HepG2 (cell line): ENCODE measurements around the gene CSF1R. TPM values are rescaled to one million over a fixed set of nuclear protein-coding genes. Genes with fewer than 3 reads are reported as not detected.
A peak's percentile ranks its signal among the peaks of the same experiment; 100 is the strongest.

Experiments used
- HNRNPH1 ChIP-seq: fragments of 200-400 bp; formaldehyde crosslinking; optimal IDR thresholded peaks from 2 replicates; pipeline ENCODE3; 2017; ENCODE audit warnings: mild to moderate bottlenecking, low read depth, low read length
- JUND ChIP-seq: sonication (generic); formaldehyde crosslinking; IDR thresholded peaks from 2 replicates; pipeline ENCODE4 v1.8.0; 2022; ENCODE audit warnings: mild to moderate bottlenecking, missing genetic modification reagents
- KDM5B ChIP-seq: sonication (generic); formaldehyde crosslinking; IDR thresholded peaks from 2 replicates; pipeline ENCODE4 v1.4.0; 2020; ENCODE audit warnings: missing genetic modification reagents, mild to moderate bottlenecking, borderline replicate concordance
- RARG ChIP-seq: sonication (generic); formaldehyde crosslinking; IDR thresholded peaks from 2 replicates; pipeline ENCODE4 v1.4.0; 2020; ENCODE audit warnings: low read depth, mild to moderate bottlenecking, missing genetic modification reagents
- SKI ChIP-seq: fragments of 450-650 bp; IDR thresholded peaks from one replicate; pipeline ENCODE4 v1.6.1; 2018; ENCODE audit warnings: mild to moderate bottlenecking; ENCODE audit not compliant: partially characterized antibody
- SP140L ChIP-seq: sonication (generic); formaldehyde crosslinking; IDR thresholded peaks from 2 replicates; pipeline ENCODE4 v1.4.0; 2020; ENCODE audit warnings: missing genetic modification reagents, borderline replicate concordance
- ZIK1 ChIP-seq: sonication (generic); formaldehyde crosslinking; IDR thresholded peaks from 2 replicates; pipeline ENCODE4 v1.5.0; 2020; ENCODE audit warnings: mild to moderate bottlenecking, low read depth, missing genetic modification reagents, borderline replicate concordance
- ZKSCAN8 ChIP-seq: IDR thresholded peaks from 2 replicates; pipeline ENCODE4 v1.6.1; 2016; ENCODE audit warnings: borderline replicate concordance, missing genetic modification reagents, missing compliant biosample characterization
- ZNF333 ChIP-seq: sonication (generic); formaldehyde crosslinking; IDR thresholded peaks from 2 replicates; pipeline ENCODE4 v1.4.0; 2020; ENCODE audit warnings: mild to moderate bottlenecking, missing genetic modification reagents, borderline replicate concordance
- ZNF367 ChIP-seq: sonication (generic); formaldehyde crosslinking; IDR thresholded peaks from 2 replicates; pipeline ENCODE4 v1.4.0; 2020; ENCODE audit warnings: missing genetic modification reagents, borderline replicate concordance
- ZNF556 ChIP-seq: sonication (generic); formaldehyde crosslinking; IDR thresholded peaks from 2 replicates; pipeline ENCODE4 v1.4.0; 2020; ENCODE audit warnings: mild to moderate bottlenecking, missing genetic modification reagents, borderline replicate concordance
- ZNF644 ChIP-seq: IDR thresholded peaks from 2 replicates; pipeline ENCODE4 v1.6.1; 2016; ENCODE audit warnings: low read depth
- polyA plus RNA-seq, 8 experiments: library from polyadenylated mRNA; depleted of rRNA in 3 of 8; stranded (reverse) in 7 of 8; unstranded in 1 of 8; fragments of >200 nt; fragmentation: Illumina TruSeq in 4 of 8; extraction: Trizol in 4 of 8; gene quantifications; 2 replicates each; pipeline versions ENCODE4 v1.2.1 to v1.2.3, GENCODE V29; 2011 to 2016; ENCODE audit warnings: low read depth in 4 of 8, missing spikeins in 1 of 8, mixed read lengths in 1 of 8; ENCODE audit not compliant: insufficient read depth in 1 of 8
- total RNA-seq, 5 experiments: library from RNA; depleted of rRNA; stranded (reverse); fragments of >200 nt; fragmentation: Illumina TruSeq; extraction: Trizol; gene quantifications; 2 replicates each; pipeline ENCODE4 v1.2.3, GENCODE V29; 2016; ENCODE audit warnings: low read depth in 1 of 5
- TF ChIP-seq, protein P1 (sequence below): sonication (generic); formaldehyde crosslinking; IDR thresholded peaks from 2 replicates; pipeline ENCODE4 v1.4.0; 2020; ENCODE audit warnings: missing genetic modification reagents
- TF ChIP-seq, protein P2 (sequence below): sonication (generic); formaldehyde crosslinking; IDR thresholded peaks from 2 replicates; pipeline ENCODE4 v1.4.0; 2020; ENCODE audit warnings: missing genetic modification reagents, mild to moderate bottlenecking, borderline replicate concordance
- TF ChIP-seq, protein P3 (sequence below): sonication (generic); formaldehyde crosslinking; IDR thresholded peaks from 2 replicates; pipeline ENCODE4 v1.8.1; 2022; ENCODE audit warnings: mild to moderate bottlenecking, missing genetic modification reagents
- TF ChIP-seq, protein P4 (sequence below): sonication (generic); formaldehyde crosslinking; IDR thresholded peaks from 2 replicates; pipeline ENCODE4 v1.5.0; 2020; ENCODE audit warnings: missing genetic modification reagents
- TF ChIP-seq, protein P5 (sequence below): sonication (generic); formaldehyde crosslinking; conservative IDR thresholded peaks from 2 replicates; pipeline ENCODE4 v1.8.0; 2022; ENCODE audit warnings: mild to moderate bottlenecking, moderate library complexity, missing genetic modification reagents

Gene CSF1R
- total and polyA plus RNA-seq, 2 of the 13 experiments (the other 11 are each of a cell fraction or from before 2014, with no cell fraction given), result 0.01 TPM; not detected in 1

DNA sequence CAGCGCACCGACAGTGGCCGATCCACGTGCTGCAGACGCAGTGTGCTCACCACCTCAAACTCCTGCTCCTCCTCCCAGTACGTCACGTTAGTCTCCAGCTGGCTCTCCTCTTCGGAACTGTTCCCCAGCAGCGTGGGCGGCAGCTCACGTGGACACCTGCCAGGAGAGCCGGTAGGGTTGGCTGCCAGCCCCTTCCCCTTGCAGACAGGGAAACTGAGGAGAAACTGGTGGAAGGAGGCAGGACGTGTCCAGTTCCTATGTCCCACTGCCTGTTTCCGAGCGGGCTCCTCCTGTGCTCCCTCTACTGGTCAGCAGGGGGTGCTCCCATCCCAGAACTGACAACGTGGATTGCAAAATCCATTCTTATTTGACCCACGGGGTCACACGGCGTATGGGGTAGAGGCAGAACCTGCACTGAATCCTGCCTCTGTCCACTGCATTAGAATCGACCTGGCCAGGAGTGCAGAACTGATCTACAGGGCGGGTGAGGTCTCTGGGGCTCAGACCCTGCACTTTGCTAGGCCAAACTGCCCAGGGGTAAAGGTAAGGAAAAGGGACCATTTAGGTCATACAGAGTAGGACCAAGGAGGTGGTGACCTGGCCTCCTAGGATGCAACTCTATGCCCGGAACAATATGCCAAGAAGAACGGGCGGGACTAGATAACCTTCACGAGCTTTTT is 43.6 kb upstream of the CSF1R start (continued):
- TF ChIP-seq ZNF644 (no peak), SP140L (CRISPR knock-in tag) (0 out of 2 replicates have a peak, but pooled peaks have one; percentile 40), ZKSCAN8 (CRISPR knock-in tag) (0 out of 2 replicates have a peak, but pooled peaks have one; percentile 61), SKI (no peak), ZIK1 (no peak), HNRNPH1 (no peak), ZNF556 (peak; percentile 63; the same call in 1 of the 2 replicates), KDM5B (CRISPR knock-in tag) (peak; percentile 62; the same call in 1 of the 2 replicates), RARG (CRISPR knock-in tag) (no peak), ZNF333 (CRISPR knock-in tag) (no peak), ZNF367 (CRISPR knock-in tag) (no peak), JUND (no peak)
- TF ChIP-seq, protein P1, sequence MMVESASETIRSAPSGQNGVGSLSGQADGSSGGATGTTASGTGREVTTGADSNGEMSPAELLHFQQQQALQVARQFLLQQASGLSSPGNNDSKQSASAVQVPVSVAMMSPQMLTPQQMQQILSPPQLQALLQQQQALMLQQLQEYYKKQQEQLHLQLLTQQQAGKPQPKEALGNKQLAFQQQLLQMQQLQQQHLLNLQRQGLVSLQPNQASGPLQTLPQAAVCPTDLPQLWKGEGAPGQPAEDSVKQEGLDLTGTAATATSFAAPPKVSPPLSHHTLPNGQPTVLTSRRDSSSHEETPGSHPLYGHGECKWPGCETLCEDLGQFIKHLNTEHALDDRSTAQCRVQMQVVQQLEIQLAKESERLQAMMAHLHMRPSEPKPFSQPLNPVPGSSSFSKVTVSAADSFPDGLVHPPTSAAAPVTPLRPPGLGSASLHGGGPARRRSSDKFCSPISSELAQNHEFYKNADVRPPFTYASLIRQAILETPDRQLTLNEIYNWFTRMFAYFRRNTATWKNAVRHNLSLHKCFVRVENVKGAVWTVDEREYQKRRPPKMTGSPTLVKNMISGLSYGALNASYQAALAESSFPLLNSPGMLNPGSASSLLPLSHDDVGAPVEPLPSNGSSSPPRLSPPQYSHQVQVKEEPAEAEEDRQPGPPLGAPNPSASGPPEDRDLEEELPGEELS (CRISPR knock-in tag), result 0 out of 2 replicates have a peak, but pooled peaks have one; percentile 15
- TF ChIP-seq, protein P2, sequence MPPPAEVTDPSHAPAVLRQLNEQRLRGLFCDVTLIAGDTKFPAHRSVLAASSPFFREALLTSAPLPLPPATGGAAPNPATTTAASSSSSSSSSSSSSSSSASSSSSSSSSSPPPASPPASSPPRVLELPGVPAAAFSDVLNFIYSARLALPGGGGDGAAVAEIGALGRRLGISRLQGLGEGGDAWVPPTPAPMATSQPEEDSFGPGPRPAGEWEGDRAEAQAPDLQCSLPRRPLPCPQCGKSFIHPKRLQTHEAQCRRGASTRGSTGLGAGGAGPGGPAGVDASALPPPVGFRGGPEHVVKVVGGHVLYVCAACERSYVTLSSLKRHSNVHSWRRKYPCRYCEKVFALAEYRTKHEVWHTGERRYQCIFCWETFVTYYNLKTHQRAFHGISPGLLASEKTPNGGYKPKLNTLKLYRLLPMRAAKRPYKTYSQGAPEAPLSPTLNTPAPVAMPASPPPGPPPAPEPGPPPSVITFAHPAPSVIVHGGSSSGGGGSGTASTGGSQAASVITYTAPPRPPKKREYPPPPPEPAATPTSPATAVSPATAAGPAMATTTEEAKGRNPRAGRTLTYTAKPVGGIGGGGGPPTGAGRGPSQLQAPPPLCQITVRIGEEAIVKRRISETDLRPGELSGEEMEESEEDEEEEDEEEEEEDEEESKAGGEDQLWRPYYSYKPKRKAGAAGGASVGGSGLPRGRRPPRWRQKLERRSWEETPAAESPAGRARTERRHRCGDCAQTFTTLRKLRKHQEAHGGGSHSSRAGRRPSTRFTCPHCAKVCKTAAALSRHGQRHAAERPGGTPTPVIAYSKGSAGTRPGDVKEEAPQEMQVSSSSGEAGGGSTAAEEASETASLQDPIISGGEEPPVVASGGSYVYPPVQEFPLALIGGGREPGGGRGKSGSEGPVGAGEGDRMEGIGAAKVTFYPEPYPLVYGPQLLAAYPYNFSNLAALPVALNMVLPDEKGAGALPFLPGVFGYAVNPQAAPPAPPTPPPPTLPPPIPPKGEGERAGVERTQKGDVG (CRISPR knock-in tag), result no peak
- TF ChIP-seq, protein P3, sequence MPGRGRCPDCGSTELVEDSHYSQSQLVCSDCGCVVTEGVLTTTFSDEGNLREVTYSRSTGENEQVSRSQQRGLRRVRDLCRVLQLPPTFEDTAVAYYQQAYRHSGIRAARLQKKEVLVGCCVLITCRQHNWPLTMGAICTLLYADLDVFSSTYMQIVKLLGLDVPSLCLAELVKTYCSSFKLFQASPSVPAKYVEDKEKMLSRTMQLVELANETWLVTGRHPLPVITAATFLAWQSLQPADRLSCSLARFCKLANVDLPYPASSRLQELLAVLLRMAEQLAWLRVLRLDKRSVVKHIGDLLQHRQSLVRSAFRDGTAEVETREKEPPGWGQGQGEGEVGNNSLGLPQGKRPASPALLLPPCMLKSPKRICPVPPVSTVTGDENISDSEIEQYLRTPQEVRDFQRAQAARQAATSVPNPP, result no peak
- TF ChIP-seq, protein P4, sequence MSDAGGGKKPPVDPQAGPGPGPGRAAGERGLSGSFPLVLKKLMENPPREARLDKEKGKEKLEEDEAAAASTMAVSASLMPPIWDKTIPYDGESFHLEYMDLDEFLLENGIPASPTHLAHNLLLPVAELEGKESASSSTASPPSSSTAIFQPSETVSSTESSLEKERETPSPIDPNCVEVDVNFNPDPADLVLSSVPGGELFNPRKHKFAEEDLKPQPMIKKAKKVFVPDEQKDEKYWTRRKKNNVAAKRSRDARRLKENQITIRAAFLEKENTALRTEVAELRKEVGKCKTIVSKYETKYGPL (CRISPR knock-in tag), result no peak
- TF ChIP-seq, protein P5, sequence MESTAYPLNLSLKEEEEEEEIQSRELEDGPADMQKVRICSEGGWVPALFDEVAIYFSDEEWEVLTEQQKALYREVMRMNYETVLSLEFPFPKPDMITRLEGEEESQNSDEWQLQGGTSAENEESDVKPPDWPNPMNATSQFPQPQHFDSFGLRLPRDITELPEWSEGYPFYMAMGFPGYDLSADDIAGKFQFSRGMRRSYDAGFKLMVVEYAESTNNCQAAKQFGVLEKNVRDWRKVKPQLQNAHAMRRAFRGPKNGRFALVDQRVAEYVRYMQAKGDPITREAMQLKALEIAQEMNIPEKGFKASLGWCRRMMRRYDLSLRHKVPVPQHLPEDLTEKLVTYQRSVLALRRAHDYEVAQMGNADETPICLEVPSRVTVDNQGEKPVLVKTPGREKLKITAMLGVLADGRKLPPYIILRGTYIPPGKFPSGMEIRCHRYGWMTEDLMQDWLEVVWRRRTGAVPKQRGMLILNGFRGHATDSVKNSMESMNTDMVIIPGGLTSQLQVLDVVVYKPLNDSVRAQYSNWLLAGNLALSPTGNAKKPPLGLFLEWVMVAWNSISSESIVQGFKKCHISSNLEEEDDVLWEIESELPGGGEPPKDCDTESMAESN, result peak; percentile 60; the same call in 1 of the 2 replicates
